MM.1S (cell line): ENCODE data around the gene ABCC1.

Experiments used
- DNase-seq: peaks from one replicate; pipeline ENCODE4 v3.0.0-alpha.2; 2015
- H2AFZ ChIP-seq: fragments of 300-600 bp; sonication (generic); 2 replicates; pipeline ENCODE4 v1.6.0; 2016; ENCODE audit warnings: antibody characterized with exemption, low read length
- H3F3A ChIP-seq: fragments of 300-600 bp; sonication (generic); 2 replicates; pipeline ENCODE4 v1.6.1; 2016; ENCODE audit warnings: mild to moderate bottlenecking, antibody characterized with exemption, low read length, moderate library complexity, mixed read lengths; ENCODE audit not compliant: insufficient read depth
- H3K27ac ChIP-seq: fragments of 300-600 bp; sonication (generic); 2 replicates; pipeline ENCODE4 v1.5.1; 2016; ENCODE audit warnings: mild to moderate bottlenecking, low read length
- H3K27me3 ChIP-seq: fragments of 300-600 bp; sonication (generic); replicated peaks from 2 replicates; pipeline ENCODE4 v1.6.0; 2016; ENCODE audit warnings: low read length; ENCODE audit not compliant: insufficient read depth
- H3K36me3 ChIP-seq: fragments of 300-600 bp; sonication (generic); replicated peaks from 2 replicates; pipeline ENCODE4 v1.6.1; 2016; ENCODE audit warnings: mild to moderate bottlenecking, low read length, mixed read lengths; ENCODE audit not compliant: insufficient read depth
- H3K4me1 ChIP-seq: fragments of 300-600 bp; sonication (generic); 2 replicates; pipeline ENCODE4 v1.6.1; 2016; ENCODE audit warnings: low read length, mixed read lengths
- H3K4me2 ChIP-seq: fragments of 300-600 bp; sonication (generic); 2 replicates; pipeline ENCODE4 v1.6.0; 2016; ENCODE audit warnings: low read depth, low read length
- H3K4me3 ChIP-seq: fragments of 300-600 bp; sonication (generic); 2 replicates; pipeline ENCODE4 v1.5.1; 2016; ENCODE audit warnings: low read length, mixed read lengths
- H3K79me2 ChIP-seq: fragments of 300-600 bp; sonication (generic); 2 replicates; pipeline ENCODE4 v1.6.1; 2016; ENCODE audit warnings: mixed run types, low read length, mixed read lengths
- H3K9ac ChIP-seq: fragments of 300-600 bp; sonication (generic); 2 replicates; pipeline ENCODE4 v1.6.1; 2016; ENCODE audit warnings: low read length, mixed read lengths
- H3K9me2 ChIP-seq: fragments of 300-600 bp; sonication (generic); replicated peaks from 2 replicates; pipeline ENCODE4 v1.6.1; 2016; ENCODE audit warnings: mild to moderate bottlenecking, low read length, mixed read lengths; ENCODE audit not compliant: insufficient read depth
- H3K9me3 ChIP-seq: fragments of 300-600 bp; sonication (generic); replicated peaks from 2 replicates; pipeline ENCODE4 v1.6.1; 2016; ENCODE audit warnings: mild to moderate bottlenecking, low read length, mixed read lengths; ENCODE audit not compliant: insufficient read depth
- H4K20me1 ChIP-seq: fragments of 300-600 bp; sonication (generic); 2 replicates; pipeline ENCODE4 v1.6.1; 2016; ENCODE audit warnings: mild to moderate bottlenecking, low read length, moderate library complexity, mixed read lengths; ENCODE audit not compliant: insufficient read depth
- EZH2 ChIP-seq: fragments of 300-600 bp; sonication (generic); optimal IDR thresholded peaks from 2 replicates; pipeline ENCODE3; 2017; ENCODE audit warnings: low read depth, mild to moderate bottlenecking, antibody characterized with exemption, low read length, mixed read lengths
- EZH2phosphoT487 ChIP-seq: fragments of 300-600 bp; sonication (generic); IDR thresholded peaks from 2 replicates; pipeline ENCODE4 v1.6.1; 2018; ENCODE audit warnings: antibody characterized with exemption, low read length
- TF ChIP-seq, protein P1 (sequence below): fragments of 300-600 bp; sonication (generic); IDR thresholded peaks from 2 replicates; pipeline ENCODE4 v1.5.1; 2016; ENCODE audit warnings: antibody characterized with exemption, low read length, mixed read lengths

Gene ABCC1

GRCh38 chr16:15928261-15929104 is 20.9 kb upstream of the ABCC1 start:
- H3K9ac ChIP-seq = no peak overlapping the region
- no peaks in the 10 kb centered on the region for H3K4me1 ChIP-seq
- no peak overlapping the region for H3K4me2 ChIP-seq
- H3K79me2 ChIP-seq = no peaks in the 10 kb centered on the region
- no peaks in the 10 kb centered on the region for H3K9me3 ChIP-seq
- H3K4me3 ChIP-seq = no peak overlapping the region
- no peaks in the 10 kb centered on the region for H4K20me1 ChIP-seq
- no peak for DNase-seq
- no peak for TF ChIP-seq EZH2
- TF ChIP-seq EZH2phosphoT487 = no peak
- TF ChIP-seq, protein P1, sequence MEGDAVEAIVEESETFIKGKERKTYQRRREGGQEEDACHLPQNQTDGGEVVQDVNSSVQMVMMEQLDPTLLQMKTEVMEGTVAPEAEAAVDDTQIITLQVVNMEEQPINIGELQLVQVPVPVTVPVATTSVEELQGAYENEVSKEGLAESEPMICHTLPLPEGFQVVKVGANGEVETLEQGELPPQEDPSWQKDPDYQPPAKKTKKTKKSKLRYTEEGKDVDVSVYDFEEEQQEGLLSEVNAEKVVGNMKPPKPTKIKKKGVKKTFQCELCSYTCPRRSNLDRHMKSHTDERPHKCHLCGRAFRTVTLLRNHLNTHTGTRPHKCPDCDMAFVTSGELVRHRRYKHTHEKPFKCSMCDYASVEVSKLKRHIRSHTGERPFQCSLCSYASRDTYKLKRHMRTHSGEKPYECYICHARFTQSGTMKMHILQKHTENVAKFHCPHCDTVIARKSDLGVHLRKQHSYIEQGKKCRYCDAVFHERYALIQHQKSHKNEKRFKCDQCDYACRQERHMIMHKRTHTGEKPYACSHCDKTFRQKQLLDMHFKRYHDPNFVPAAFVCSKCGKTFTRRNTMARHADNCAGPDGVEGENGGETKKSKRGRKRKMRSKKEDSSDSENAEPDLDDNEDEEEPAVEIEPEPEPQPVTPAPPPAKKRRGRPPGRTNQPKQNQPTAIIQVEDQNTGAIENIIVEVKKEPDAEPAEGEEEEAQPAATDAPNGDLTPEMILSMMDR = no peak
- H2AFZ ChIP-seq = no peak overlapping the region
- H3F3A ChIP-seq = no peaks in the 10 kb centered on the region
- H3K27me3 ChIP-seq = no peaks in the 10 kb centered on the region
- H3K36me3 ChIP-seq = no peaks in the 10 kb centered on the region
- no peak overlapping the region for H3K27ac ChIP-seq
- no peaks in the 10 kb centered on the region for H3K9me2 ChIP-seq

- H3K79me2 ChIP-seq = no peaks in the 10 kb centered on the region
- no peaks in the 10 kb centered on the region for H3F3A ChIP-seq
- H3K27ac ChIP-seq = no peak overlapping the region
- no peak overlapping the region for H3K4me3 ChIP-seq
- H2AFZ ChIP-seq = no peak overlapping the region
- H3K4me2 ChIP-seq = no peak overlapping the region
- no peak for DNase-seq
- H3K9me2 ChIP-seq = no peaks in the 10 kb centered on the region
- TF ChIP-seq EZH2 (no peak), EZH2phosphoT487 (no peak)
- TF ChIP-seq, protein P1 = no peak
- no peaks in the 10 kb centered on the region for H3K4me1 ChIP-seq
- no peaks in the 10 kb centered on the region for H3K9me3 ChIP-seq
- no peaks in the 10 kb centered on the region for H3K36me3 ChIP-seq
- H4K20me1 ChIP-seq = no peaks in the 10 kb centered on the region
- H3K27me3 ChIP-seq = no peaks in the 10 kb centered on the region
- H3K9ac ChIP-seq = no peak overlapping the region
Measured at GRCh38 chr16:15932939-15933338, 16.5 kb upstream of the ABCC1 start.

- Histone ChIP-seq H3K27me3 (no peaks in the 10 kb centered on the region), H3K9ac (no peak overlapping the region), H3K4me1 (no peaks in the 10 kb centered on the region), H3K36me3 (no peaks in the 10 kb centered on the region), H3K4me2 (no peak overlapping the region), H3K9me3 (no peaks in the 10 kb centered on the region), H3K27ac (no peak overlapping the region), H3K9me2 (no peaks in the 10 kb centered on the region), H3F3A (no peaks in the 10 kb centered on the region), H3K4me3 (no peak overlapping the region), H4K20me1 (no peaks in the 10 kb centered on the region), H2AFZ (no peak overlapping the region), H3K79me2 (no peaks in the 10 kb centered on the region)
- no peak for TF ChIP-seq EZH2
- TF ChIP-seq, protein P1 = no peak
- no peak for TF ChIP-seq EZH2phosphoT487
- DNase-seq = no peak
Measured at GRCh38 chr16:15933781-15934180, 15.6 kb upstream of the ABCC1 start.
